Measurements from ENCODE around the gene TRA2B. TPM values are rescaled to one million over a fixed set of nuclear protein-coding genes. Genes with fewer than 3 reads are reported as not detected.

TRA2B gene
- total RNA-seq, 2 experiments from 2014 or later: 549 to 585 TPM

- no peak for TF ChIP-seq CTCF (IDR thresholded peaks at IDR 0.05)
- Histone ChIP-seq H3K36me3 (ENCODE audit: insufficient read depth, low read length) (no peaks in the 10 kb centered on the region), H3K4me3 (ENCODE audit: low read length) (no peak overlapping the region), H3K27me3 (ENCODE audit: control insufficient read depth in 1 of 2, insufficient read depth in 2 of 2, low read length in 2 of 2) (no peaks in the 10 kb centered on the region), H3K27ac (ENCODE audit: low read depth in 1 of 2, low read length in 2 of 2) (no peak overlapping the region), H3K9me3 (ENCODE audit: control insufficient read depth in 1 of 2, insufficient read depth in 1 of 2, low read length in 2 of 2) (no peaks in the 10 kb centered on the region), H3K4me1 (ENCODE audit: insufficient read depth, low read length) (peaks cover 8% of the 10 kb centered on the region)
- no peak overlapping the region for H3K27ac Mint-ChIP-seq
- ATAC-seq (ENCODE audit: poor library complexity) (no peak), DNase-seq (no peak)
- intact Hi-C loops (cut with DNase I, micrococcal nuclease): loop anchor here (5.0 to 10.0 kb wide), 3 partner anchors 37 to 845 kb away; no protein-coding TSS in a partner anchor
- CTCF ChIA-PET: interaction anchor here (3.7 kb wide), 1 partner anchor 637 kb away, joined by 16 read pairs; no protein-coding TSS in a partner anchor
- peaks cover 5% of the 10 kb centered on the region for H3K27me3 Mint-ChIP-seq
- H3K9me3 Mint-ChIP-seq: no peaks in the 10 kb centered on the region
- H3K4me3 Mint-ChIP-seq: no peak overlapping the region
- peaks cover 8% of the 10 kb centered on the region for H3K4me1 Mint-ChIP-seq (ENCODE audit: low read depth)
- POLR2A ChIA-PET: no interaction called here
- H3K36me3 Mint-ChIP-seq (ENCODE audit: low read depth): no peaks in the 10 kb centered on the region
Measured at GRCh38 chr3:185979721-185980121, 41.9 kb upstream of the TRA2B start.

- peaks cover 3% of the 10 kb centered on the region for H3K27me3 Mint-ChIP-seq
- H3K27ac ChIP-seq (ENCODE audit: low read depth in 1 of 2, low read length in 2 of 2): no peak overlapping the region
- no peaks in the 10 kb centered on the region for H3K36me3 Mint-ChIP-seq (ENCODE audit: low read depth)
- ChIA-PET CTCF (interaction anchor here (1.8 to 3.7 kb wide), 3 partner anchors 35 to 638 kb away, joined by 9 to 16 read pairs (median 10); no protein-coding TSS in a partner anchor), POLR2A (interaction anchor here (1.3 kb wide), 1 partner anchor 592 kb away, joined by 3 read pairs; the partner anchor contains the start of gene DNAJB11)
- H3K4me1 ChIP-seq (ENCODE audit: insufficient read depth, low read length): peaks cover 3% of the 10 kb centered on the region
- H3K9me3 Mint-ChIP-seq: no peaks in the 10 kb centered on the region
- ATAC-seq (ENCODE audit: poor library complexity): no peak
- H3K4me1 Mint-ChIP-seq (ENCODE audit: low read depth): peaks cover 8% of the 10 kb centered on the region
- no peak for TF ChIP-seq CTCF (IDR thresholded peaks at IDR 0.05)
- H3K4me3 Mint-ChIP-seq: no peak overlapping the region
- H3K27ac Mint-ChIP-seq: no peak overlapping the region
- DNase-seq: no peak
- H3K27me3 ChIP-seq (ENCODE audit: control insufficient read depth in 1 of 2, insufficient read depth in 2 of 2, low read length in 2 of 2): no peaks in the 10 kb centered on the region
- no peaks in the 10 kb centered on the region for H3K36me3 ChIP-seq (ENCODE audit: insufficient read depth, low read length)
- no peak overlapping the region for H3K4me3 ChIP-seq (ENCODE audit: low read length)
- H3K9me3 ChIP-seq (ENCODE audit: control insufficient read depth in 1 of 2, insufficient read depth in 1 of 2, low read length in 2 of 2): no peaks in the 10 kb centered on the region
- intact Hi-C loops (cut with DNase I, micrococcal nuclease): loop anchor here in 1 of 2 experiments (5.0 kb wide), 1 partner anchor 36 kb away; no protein-coding TSS in a partner anchor
Measured at GRCh38 chr3:185978516-185978915, 40.7 kb upstream of the TRA2B start.

- H3K4me1 ChIP-seq (ENCODE audit: insufficient read depth, low read length): no peaks in the 10 kb centered on the region
- H3K4me3 Mint-ChIP-seq: no peak overlapping the region
- no peaks in the 10 kb centered on the region for H3K9me3 ChIP-seq (ENCODE audit: control insufficient read depth in 1 of 2, insufficient read depth in 1 of 2, low read length in 2 of 2)
- no peaks in the 10 kb centered on the region for H3K27me3 Mint-ChIP-seq
- ATAC-seq (ENCODE audit: poor library complexity) (peak; percentile 14), DNase-seq (no peak)
- H3K36me3 ChIP-seq (ENCODE audit: insufficient read depth, low read length): no peaks in the 10 kb centered on the region
- no peaks in the 10 kb centered on the region for H3K27me3 ChIP-seq (ENCODE audit: control insufficient read depth in 1 of 2, insufficient read depth in 2 of 2, low read length in 2 of 2)
- POLR2A ChIA-PET: interaction anchor here (1.3 kb wide), 1 partner anchor 593 kb away, joined by 3 read pairs; the partner anchor contains the start of gene DNAJB11
- H3K4me1 Mint-ChIP-seq (ENCODE audit: low read depth): peaks cover 8% of the 10 kb centered on the region
- CTCF ChIA-PET: interaction anchor here (1.0 to 3.7 kb wide), 4 partner anchors 9 to 639 kb away, joined by 3 to 16 read pairs (median 10); no protein-coding TSS in a partner anchor
- H3K36me3 Mint-ChIP-seq (ENCODE audit: low read depth): no peaks in the 10 kb centered on the region
- no peak overlapping the region for H3K27ac ChIP-seq (ENCODE audit: low read depth in 1 of 2, low read length in 2 of 2)
- H3K27ac Mint-ChIP-seq: no peak overlapping the region
- intact Hi-C loops (cut with DNase I, micrococcal nuclease): loop anchor here in 1 of 2 experiments (1.0 to 5.0 kb wide), 3 partner anchors 35 to 563 kb away; no protein-coding TSS in a partner anchor
- TF ChIP-seq CTCF (IDR thresholded peaks at IDR 0.05): peak; percentile 46
- no peak overlapping the region for H3K4me3 ChIP-seq (ENCODE audit: low read length)
- H3K9me3 Mint-ChIP-seq: no peaks in the 10 kb centered on the region
Measured at GRCh38 chr3:185977679-185978040, 39.8 kb upstream of the TRA2B start.
